GM04503 (cell line): ENCODE data around the gene PCNX3.

Experiments used
- DNase-seq: peaks from one replicate; pipeline ENCODE4 v3.0.0-alpha.2; 2012; ENCODE audit warnings: low read depth

The PCNX3 gene

DNA sequence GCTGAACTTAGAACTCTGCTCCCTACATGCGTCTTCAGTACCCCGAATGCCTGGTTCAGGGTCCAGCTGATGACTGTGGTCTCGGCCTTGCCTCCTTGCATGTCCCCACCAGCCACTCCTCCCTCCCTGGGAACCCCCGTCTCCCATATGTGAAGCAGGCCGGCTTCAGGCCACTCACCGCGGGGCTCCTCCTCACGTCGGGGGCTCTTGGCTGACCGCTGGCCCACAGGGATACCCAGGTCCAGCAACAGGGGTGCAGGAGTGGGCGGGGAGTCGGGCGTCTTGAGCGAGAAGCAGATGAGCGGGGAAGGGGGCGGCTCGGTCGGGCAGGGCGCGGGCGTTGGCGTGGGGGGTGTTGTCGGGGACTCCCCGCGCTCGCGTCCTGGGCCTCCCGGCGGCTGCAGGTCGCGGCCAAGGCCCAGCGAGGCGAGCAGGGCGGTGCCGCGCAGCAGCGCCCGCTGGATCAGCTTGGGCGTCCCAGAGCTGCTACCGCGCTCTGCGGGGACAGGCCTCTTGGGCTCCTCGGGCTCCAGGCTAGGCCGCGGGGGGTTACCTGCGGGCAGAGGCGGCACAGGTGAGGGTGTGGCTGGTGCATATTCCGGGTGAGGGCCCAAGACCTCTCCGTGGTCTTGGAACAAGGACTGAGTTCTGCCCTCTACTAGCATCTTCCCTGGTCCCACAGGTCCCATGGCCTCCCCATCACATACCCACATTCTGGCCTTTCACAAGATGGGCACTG is 16.2 kb upstream of the PCNX3 start:
- no peak for DNase-seq

DNA sequence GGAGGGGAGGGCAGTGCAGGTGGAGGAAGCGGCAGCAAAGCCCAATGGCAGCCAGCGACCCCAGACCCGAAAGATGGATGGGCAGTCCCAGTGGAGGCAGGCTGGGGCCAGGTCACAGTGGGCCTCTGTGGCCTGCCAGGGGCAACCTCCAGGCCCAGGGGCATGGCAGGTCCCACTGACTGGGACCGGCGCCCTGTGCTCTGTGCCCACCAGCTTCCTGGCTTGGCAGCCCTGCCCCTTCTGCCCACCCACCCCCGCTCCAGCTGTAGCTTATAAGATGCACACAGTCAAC is 15.7 kb upstream of the PCNX3 start:
- no peak for DNase-seq

DNA sequence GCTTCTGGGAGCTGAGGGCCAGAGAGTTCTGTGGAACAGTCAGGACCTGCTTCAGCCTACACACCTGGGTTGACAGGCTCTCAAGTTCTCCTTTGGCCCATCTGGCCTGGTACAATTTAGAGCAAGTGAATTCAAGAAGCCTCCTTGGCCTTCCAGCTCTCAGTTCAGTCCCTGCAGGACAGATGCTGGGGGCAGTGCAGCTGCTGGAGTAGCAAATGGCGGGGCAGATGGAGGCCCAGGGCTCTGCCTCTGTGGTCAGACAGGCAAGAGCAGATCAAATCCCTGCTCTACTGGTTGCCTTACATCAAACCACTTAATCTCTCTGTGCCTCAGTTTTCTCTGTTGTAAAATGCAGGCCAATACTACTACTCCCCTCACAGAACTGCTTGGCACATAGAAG is 11.3 kb upstream of the PCNX3 start:
- no peak for DNase-seq

DNA sequence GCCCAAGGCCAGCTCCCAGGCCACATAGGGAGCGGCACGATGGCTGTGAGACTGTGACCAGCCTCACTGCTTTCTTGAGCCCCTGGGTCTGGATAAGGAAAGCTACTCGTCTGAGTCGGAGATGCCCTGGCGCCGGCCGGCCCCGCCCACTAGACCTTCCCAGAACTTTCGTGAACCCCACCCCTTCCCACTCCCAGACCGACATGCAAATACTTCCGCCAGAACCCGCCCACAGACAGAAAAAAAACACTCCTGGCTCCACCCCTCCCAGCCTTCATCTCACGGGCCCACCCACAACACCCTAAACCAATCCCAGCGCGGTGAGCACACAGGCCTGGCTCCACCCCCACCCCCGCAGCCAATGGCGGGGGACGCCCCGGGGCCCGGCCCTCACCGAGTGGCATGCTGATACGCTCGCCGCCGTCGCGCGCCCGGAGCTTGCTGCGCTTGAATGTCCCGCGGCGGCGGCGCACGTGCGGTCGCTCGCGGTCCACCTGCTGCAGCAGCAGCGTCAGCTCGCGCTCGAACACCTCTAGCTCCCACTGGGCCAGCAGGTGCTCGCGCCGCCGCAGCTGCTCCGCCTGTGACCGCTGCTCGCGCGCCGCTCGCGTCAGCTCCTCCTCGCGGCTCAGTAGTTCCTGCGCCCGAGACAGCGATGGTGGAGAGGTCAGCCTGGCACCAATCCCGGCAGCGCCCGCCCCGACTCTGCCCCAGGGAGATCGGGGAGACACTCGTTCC is 8.5 kb upstream of the PCNX3 start:
- DNase-seq: peak; percentile 71

DNA sequence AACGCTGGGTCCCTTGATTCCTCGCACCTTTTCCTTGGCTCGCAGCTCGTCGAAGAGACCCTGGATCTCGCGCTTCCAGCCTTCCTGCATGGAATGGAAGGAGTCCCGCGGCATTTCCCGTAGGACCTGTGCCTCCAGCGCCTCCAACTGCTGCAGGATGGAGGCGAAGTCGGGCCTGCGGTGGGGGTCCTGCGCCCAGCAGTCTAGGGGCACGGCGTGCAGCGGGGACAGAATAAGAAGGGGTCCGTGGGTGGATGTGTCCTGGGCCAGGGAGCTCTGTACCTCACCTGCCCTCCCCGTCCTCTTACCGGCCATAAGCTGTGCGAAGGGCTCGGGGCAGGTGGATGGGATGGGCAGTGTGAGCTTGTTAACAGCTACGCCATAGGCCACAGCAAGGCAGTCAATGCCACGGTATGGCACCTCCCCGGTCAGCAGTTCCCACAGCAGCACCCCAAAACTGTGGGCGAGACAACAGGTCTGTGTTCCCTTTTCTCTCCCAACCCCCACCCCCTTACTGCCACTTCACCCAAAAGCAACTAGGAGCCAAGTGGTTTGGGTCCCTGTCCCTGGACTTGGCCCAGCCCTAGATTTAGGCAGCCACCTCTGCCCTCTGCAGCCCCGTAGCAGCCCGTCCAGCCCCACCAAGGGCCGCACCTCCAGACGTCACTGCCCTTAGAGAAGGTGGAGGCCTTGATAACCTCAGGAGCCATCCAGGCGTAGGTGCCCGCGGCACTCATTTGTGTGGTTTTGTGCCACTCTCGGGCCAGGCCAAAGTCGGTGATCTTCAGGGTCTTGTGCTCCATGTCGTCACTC is 7.8 kb upstream of the PCNX3 start:
- no peak for DNase-seq

DNA sequence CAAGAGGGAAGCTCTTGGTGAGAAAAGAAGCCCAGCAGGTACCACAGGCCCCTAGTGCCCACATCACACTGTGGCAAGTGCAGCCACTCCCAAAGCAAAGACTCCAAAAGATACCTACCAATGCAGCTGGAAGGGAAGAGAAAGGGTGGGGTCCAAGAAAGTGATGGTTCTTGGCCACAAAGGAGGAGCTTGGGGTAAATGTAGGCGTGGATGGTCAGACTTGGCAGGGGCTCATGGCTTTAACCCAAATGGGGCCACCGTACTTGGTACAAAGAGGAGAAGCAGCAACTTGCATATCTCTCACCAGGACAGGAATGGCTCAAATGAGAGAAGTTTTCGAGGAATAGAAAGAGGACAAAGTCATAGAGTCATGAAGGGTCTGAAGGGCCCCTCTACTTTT is 6.3 kb upstream of the PCNX3 start:
- no peak for DNase-seq

DNA sequence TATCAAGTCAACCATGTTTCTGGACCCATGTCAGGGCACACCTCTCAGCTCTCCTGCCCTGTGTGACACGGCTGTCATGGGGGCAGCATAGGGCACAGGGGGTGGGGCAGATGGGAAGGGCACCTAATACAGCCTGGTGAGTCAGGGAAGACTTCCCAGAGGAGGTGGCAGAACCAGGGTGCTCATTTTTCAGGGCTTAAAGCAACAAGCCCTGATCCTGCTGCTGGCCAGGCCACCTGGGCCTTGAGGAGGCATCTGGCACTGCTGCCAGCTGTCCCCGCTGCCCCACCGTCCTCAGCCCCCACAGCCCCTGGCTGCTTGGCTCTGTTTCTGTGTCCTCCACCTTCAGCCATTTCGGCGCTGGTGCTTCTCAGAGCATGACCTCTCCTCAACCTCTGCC is 5.9 kb upstream of the PCNX3 start:
- no peak for DNase-seq

DNA sequence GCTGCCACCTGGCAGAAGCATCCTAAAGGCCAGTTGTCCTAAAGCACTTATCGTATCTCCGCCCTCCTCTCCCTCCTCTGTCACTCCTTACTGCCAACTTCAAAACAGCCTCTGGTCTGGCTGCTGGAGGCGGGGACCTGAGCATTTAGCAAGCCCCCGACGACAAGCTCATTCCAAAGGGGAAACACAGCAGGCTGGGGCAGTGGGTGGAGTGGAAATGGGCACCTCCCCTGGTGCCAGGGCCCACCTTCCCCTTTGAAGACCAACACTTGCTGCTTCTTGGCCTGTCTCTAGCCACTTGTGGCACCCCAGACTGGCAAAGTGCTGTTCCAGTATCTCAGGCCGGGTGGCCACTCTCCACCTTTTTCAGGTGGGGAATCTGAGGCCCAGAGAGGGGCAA is 5.2 kb upstream of the PCNX3 start:
- no peak for DNase-seq

DNA sequence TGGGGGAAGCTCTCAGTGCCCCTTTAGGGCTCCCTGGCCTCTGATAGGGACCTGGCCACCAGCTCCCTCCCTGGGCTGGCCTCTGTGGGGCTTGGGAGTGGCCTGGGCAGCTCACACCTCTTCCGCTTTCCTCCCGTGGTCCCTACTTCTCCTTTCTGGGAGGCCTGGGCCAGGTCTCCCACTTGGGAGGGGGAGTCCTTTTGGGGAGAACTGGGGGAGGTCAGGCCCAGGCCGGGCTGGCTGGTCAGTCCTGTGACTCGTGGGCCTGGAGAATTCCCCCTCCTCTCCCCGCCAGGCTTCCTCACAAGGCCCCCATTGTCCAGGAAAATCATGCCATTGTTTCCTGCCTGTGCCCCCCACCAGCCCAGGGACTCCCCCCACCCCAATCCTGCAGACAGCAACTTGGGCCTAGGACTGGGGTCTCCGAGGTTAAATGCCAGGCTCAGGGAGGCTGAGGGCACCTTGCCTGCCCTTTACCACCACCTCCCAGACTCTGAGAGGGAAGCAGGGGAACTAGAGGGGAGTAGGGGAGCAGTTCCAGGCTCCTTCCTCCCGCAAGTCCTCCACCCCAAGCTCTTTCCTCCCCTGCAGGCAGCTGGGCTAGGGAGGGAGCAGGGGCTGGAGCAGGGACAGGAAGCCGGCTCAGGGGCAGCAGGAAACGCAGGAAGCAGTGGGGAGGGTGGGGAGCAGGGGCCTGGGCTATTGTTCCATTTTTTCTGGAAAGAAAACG is 4.4 kb upstream of the PCNX3 start:
- no peak for DNase-seq

DNA sequence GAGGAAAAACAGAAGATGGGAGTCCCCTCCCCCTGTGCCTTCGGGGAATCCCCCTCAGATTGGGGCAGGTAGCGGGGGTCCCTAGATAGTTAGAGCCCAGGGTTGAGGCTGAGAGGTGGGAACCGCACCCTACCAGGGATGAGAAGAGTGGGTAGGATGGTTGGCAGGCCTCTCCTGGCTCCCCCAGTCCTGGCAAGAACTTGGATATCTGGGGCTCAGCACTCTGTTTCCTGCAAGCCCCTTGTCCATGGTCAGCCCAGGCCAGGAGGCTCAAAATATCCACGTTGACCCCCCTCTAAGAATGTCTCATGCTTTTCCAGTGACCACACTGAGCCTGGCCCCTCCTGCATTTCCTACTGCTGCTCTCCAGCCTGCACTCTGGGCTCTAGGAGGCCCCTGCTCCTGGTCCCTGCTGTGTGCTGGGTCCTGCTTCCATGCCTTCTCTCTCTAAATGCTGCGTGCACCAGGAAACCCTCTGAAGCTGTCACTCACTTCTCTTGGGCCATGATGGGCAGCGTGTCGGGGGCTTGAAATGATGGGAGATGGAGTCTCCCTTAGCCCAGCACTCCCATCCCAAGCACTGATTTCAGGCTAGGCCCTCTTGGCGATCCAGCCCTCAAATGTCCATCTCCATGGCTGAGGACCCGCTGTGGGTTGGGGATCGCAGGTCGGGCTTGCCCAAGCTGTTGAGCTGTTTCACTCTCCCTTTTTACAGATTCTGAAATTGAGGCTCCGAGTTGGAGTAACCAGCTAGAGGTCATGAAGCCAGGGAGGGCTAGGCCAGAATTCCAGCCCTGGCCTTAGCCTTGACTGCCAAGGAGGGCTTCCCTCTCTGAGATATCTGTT is 3.6 kb upstream of the PCNX3 start:
- DNase-seq: no peak

DNA sequence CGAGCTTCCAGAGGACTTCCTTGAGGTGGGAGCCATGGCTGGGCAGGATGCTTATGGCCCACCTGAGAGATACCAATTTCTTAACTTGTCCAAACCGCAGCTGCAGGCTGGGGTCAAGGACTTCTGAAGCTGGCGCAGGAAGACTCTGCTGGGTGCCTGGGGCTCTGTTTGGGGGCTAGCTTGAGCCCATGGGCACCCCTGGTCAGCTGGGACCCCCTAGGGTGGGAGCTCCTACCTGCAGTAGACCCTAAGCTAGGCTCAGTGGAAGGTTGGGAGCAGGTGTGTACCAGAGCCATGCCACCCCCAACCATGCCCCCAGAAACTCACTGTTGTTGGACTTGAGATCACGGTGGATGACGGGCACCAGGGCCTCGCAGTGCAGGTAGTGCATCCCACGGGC is 2.9 kb upstream of the PCNX3 start:
- no peak for DNase-seq

DNA sequence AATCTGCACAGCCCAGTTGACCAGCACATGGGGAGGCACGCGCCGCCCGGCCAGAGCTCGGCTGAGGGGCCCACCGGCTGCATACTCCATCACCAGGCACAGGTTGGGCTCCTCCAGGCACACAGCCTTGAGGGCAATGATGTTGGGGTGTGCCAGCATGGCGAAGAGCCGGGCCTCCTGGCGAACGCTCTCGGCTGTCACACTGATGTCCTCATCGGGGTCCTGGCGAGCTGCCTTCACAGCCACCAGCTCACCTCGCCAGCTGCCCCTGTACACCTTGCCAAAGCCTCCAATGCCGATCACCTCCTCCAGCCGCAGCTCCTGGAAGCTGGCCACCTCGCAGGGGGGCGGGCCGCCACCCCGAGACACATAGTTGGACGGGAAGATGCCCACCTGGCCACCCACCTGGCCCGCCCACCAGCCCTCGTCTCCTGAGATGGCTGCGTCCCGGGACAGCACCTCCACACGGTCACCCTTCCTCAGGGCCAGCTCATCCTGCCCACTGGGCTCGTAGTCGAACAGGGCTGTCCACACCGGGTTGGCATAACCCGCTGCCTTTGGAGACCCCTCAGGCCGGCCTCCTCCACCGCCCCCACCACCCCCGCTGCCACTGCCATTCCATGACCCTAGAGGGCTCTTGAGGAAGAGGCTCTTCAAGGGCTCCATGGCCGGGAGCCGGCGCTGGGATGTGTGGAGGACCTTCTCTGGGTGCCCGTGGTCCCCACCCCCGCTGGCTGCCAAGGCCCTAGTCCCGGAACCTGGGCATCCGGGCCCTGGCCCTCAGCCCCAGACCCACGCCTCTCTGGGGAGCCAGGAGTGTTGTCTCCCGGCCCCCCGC is 2.3 kb upstream of the PCNX3 start:
- no peak for DNase-seq

DNA sequence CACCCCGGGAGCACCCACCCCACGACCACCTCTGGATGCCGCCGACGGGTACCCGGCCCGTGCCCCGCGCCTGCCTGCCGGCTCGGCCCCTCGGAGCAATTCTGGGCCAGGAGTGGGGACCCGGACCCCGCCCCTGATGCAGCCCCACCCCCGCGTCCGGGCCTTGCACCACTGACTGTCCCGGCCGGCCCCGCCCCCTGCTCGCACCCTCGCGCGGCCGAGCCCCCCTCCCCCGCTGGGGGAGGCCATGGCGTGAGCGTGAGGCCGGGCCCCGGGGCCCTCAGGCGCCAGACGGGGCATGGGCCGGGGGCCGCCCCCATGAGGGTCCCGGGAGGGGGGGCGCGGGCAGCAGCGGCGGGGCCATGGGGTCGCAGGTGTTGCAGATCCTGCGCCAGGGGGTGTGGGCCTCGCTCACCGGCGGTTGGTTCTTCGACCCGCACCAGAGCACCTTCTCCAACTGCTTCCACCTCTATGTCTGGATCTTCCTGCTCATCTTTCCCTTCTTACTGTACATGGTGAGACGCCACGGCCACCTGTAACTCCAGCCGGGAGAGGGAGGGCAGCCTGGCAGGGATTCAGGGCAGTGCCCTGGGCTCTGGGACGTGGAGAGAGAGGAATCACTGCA is 486 bp downstream of the PCNX3 start:
- DNase-seq: no peak

DNA sequence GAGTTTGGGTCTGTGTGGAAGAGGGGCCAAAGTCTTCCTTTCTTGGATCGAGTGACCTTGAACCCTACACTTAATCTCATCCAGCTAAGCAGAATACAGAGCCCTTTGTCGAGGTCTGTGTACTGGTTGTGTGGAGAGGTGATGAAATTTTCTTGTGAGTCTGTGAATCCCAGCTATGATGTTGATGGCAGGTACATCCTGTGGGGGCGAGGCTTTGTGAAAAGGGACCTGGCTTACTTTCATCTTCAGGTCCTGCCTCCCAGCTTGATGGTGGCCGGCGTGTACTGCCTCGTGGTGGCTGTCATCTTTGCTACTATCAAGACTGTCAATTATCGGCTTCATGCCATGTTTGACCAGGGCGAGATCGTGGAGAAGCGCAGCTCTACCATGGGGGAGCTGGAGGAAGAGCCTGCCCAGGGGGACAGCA is 1.0 kb downstream of the PCNX3 start:
- no peak for DNase-seq

DNA sequence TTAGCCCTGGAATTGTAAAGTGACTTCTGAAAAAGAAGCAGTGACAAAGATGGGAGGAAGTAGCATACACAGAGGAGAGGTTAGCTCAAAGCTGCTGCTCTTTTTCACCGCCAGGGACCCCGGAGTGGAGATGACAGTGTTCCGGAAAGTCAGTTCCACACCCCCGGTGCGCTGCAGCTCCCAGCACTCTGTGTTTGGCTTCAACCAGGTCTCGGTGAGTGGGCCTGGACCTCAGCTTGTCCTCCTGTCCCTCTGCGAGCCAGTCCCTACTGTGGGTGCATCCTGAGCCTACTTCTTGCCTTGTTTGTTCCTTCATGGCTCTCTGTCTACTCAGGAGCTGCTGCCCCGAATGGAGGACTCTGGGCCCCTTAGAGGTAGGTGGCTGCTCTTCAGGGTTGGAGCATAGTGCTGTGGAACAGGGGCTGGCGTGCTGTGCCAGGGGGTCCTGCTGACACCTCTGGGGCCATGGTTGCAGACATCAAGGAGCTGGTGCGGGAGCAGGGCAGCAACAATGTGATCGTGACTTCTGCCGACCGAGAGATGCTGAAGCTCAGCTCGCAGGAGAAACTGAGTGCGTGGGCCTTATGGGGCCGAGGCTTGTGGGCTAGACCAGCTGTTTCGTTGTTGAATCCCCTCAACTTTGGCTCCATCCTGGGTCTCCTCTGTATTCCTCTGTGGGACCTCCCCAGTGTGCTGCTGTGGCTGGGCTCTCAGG is 1.7 kb downstream of the PCNX3 start:
- DNase-seq: no peak

DNA sequence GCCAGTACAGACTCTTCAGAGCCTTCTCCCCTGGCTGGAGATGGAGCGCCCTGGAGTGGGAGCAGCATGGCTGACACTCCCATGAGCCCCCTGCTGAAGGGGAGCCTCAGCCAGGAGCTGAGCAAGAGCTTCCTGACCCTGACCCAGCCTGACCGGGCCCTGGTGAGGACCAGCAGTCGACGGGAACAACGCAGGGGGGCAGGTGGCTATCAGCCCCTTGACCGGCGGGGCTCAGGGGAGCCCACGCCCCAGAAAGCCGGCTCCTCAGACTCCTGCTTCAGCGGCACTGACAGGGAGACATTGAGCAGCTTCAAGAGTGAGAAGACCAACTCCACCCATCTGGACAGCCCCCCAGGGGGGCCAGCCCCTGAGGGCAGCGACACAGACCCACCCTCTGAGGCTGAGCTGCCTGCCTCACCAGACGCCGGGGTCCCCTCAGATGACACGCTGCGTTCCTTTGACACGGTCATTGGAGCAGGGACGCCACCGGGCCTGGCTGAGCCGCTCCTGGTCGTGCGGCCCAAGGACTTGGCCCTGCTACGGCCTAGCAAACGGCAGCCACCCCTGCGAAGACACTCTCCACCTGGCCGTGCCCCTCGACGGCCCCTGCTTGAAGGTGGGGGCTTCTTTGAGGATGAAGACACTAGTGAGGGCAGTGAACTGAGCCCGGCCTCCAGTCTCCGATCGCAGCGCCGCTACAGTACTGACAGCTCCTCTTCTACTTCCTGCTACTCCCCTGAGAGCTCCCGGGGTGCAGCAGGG is 2.6 kb downstream of the PCNX3 start:
- no peak for DNase-seq

DNA sequence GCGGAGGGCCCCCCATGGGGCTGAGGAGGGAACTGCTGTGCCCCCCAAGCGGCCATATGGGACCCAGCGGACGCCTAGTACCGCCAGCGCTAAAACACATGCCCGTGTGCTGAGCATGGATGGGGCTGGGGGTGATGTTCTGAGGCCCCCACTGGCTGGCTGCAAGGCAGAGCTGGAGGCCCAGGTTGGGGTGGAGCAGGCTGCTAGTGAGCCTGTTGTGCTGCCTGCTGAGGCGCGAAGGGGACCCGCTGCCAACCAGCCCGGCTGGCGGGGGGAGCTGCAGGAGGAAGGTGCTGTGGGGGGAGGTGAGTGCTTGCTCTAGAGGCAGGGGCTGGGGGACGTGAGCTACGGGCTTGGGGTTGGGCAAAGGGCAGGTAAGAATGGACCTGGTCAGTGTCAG is 3.2 kb downstream of the PCNX3 start:
- DNase-seq: no peak

DNA sequence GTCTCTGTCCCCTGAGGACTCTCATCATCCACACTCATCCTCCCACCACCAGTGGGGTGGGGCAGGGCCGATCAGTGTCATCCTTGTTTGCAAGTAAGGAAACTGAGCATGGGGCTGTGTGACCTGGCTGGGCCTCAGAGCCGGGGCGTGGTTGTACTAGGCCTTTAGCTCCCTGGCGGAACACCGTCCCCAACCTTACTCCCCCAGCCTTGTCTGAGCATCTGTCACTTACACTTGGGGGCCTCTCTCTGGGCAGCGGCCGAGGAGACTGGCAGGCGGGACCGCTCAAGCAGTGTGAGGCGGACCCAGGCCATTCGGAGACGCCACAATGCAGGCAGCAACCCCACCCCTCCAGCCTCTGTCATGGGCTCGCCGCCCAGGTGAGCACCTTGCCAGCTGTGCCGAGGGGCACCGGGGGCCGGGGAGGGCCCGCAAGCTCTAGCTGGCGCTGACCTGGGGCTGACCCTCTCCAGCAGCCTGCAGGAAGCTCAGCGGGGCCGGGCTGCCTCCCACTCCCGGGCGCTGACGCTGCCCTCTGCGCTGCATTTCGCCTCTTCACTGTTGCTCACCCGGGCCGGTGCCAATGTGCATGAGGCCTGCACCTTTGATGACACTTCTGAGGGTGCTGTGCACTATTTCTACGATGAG is 3.8 kb downstream of the PCNX3 start:
- DNase-seq: no peak
